Gastrocnemius medialis (tissue), 4 donors: ENCODE measurements around the gene CCBE1. TPM values are rescaled to one million over a fixed set of nuclear protein-coding genes. Genes with fewer than 3 reads are reported as not detected.

ENCODE experiments used
- ATAC-seq, 2 donors: fragments of 150-250 bp; one replicate each; pipeline ENCODE4 v1.9.1; 2016
- DNase-seq, 2 donors: peaks; one replicate each; pipeline ENCODE4 v3.0.0-alpha.2; 2019
- H3K27ac ChIP-seq, 4 donors: fragments of 200-600 bp; sonication (generic); 1 replicate in 1 of 4; 2 replicates in 3 of 4; pipeline ENCODE4 v1.5.1; 2016 to 2018; ENCODE audit warnings: mild to moderate bottlenecking in 2 of 4, moderate library complexity in 1 of 4
- H3K27me3 ChIP-seq, 3 donors: fragments of 200-600 bp; sonication (generic) in 2 of 3; 1 replicate in 1 of 3; 2 replicates in 2 of 3; pipeline versions ENCODE4 v1.5.1 to v1.6.0; 2016 to 2019; ENCODE audit warnings: mild to moderate bottlenecking in 1 of 3, moderate library complexity in 1 of 3
- H3K36me3 ChIP-seq, 2 donors: fragments of 200-600 bp; sonication (generic) in 1 of 2; one replicate each; pipeline ENCODE4 v1.5.1; 2017 to 2018
- H3K4me1 ChIP-seq, 2 donors: fragments of 200-600 bp; sonication (generic) in 1 of 2; one replicate each; pipeline ENCODE4 v1.5.1; 2016 to 2017; ENCODE audit warnings: mild to moderate bottlenecking in 2 of 2
- H3K4me3 ChIP-seq, 4 donors: fragments of 200-600 bp; sonication (generic) in 3 of 4; 1 replicate in 1 of 4; 2 replicates in 3 of 4; pipeline ENCODE4 v1.5.1; 2016 to 2019; ENCODE audit warnings: mild to moderate bottlenecking in 2 of 4
- H3K9me3 ChIP-seq, 3 donors: fragments of 200-600 bp; sonication (generic) in 2 of 3; 1 replicate in 1 of 3; 2 replicates in 2 of 3; pipeline ENCODE4 v1.5.1; 2016 to 2019
- CTCF ChIP-seq, 5 experiments: fragments of 450-650 bp in 3 of 5; fragments of 200-600 bp in 2 of 5; sonication (generic) in 2 of 5; IDR thresholded peaks in 4 of 5; conservative IDR thresholded peaks in 1 of 5; 1 replicate in 4 of 5; 2 replicates in 1 of 5; pipeline ENCODE4 v1.5.1; 2016 to 2019; ENCODE audit warnings: antibody characterized with exemption in 5 of 5, mild to moderate bottlenecking in 3 of 5, moderate library complexity in 3 of 5
- POLR2A ChIP-seq, 2 donors: fragments of 450-650 bp; IDR thresholded peaks; one replicate each; pipeline ENCODE4 v1.6.1; 2017; ENCODE audit warnings: antibody characterized with exemption in 2 of 2, mild to moderate bottlenecking in 2 of 2, moderate library complexity in 2 of 2
- in situ Hi-C, 4 donors: fragments of 200-750 bp; cut with MboI; loops; one replicate each; pipeline versions ENCODE4 v1.15.0 to v1.8.0; 2017; ENCODE audit warnings: low sequenced_read_pairs in 4 of 4
- intact Hi-C: fragments of 100-400 bp; cut with DNase I; formaldehyde crosslinking; loops from one replicate; pipeline ENCODE4 v1.15.1; 2023; ENCODE audit warnings: low total_unique reads
- total RNA-seq, 4 donors: library from RNA; depleted of rRNA; stranded (reverse); fragments of >200 nt; gene quantifications; one replicate each; pipeline versions ENCODE4 v1.1.0 to v1.2.3, GENCODE V29; 2016

Gene CCBE1
- total RNA-seq, 4 donors from 2014 or later: 0.44 to 2.7 (median 1.3) TPM

DNA sequence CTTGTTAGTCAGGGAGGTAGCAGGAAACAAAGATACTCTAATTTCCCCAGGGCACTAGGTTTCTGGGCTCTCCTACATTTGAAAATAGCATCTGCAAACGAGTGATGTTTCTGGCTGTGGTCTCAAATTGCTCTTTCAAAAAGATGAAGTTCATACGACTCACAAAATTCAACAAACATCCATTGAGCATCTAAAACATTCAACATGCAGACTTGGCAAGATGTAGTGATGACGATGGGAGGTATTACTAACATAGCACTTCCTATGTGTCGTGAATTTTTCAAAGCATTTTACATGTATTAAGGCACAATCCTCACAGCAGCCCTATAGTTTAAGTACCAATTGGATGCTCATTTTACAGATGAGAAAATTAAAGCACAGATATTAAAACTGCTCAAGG lies 5.2 kb downstream of the CCBE1 start:
- H3K9me3 ChIP-seq: no peaks in the 10 kb centered on the region
- peaks cover 0 to 3% of the 10 kb centered on the region in 2 donors for H3K4me1 ChIP-seq
- intact Hi-C loops (no loop called here), in situ Hi-C loops (loop anchor here in 1 of 4 donors (25.0 kb wide), 1 partner anchor 95 kb away; no protein-coding TSS in a partner anchor)
- H3K27ac ChIP-seq: no peak overlapping the region
- no peak for TF ChIP-seq POLR2A (IDR thresholded peaks at IDR 0.05)
- no peak for TF ChIP-seq CTCF (IDR thresholded peaks at IDR 0.05 in 4 of 5, conservative IDR thresholded peaks at IDR 0.05 in 1 of 5)
- no peak overlapping the region for H3K4me3 ChIP-seq
- H3K27me3 ChIP-seq: peaks cover 16 to 20% (median 17%) of the 10 kb centered on the region in 3 donors
- ATAC-seq (no peak), DNase-seq (no peak)
- no peaks in the 10 kb centered on the region for H3K36me3 ChIP-seq

GRCh38 chr18:59690996-59691395 lies 6.2 kb downstream of the CCBE1 start:
- H3K36me3 ChIP-seq: no peaks in the 10 kb centered on the region
- no peak overlapping the region for H3K27ac ChIP-seq
- TF ChIP-seq CTCF (IDR thresholded peaks at IDR 0.05 in 4 of 5, conservative IDR thresholded peaks at IDR 0.05 in 1 of 5): no peak
- no peak for TF ChIP-seq POLR2A (IDR thresholded peaks at IDR 0.05)
- ATAC-seq: no peak
- DNase-seq: no peak
- in situ Hi-C loops: loop anchor here in 1 of 4 donors (25.0 kb wide), 1 partner anchor 96 kb away; no protein-coding TSS in a partner anchor
- no peaks in the 10 kb centered on the region for H3K4me1 ChIP-seq
- no peak overlapping the region for H3K4me3 ChIP-seq
- H3K9me3 ChIP-seq: no peaks in the 10 kb centered on the region
- H3K27me3 ChIP-seq: peaks cover 6 to 10% (median 9%) of the 10 kb centered on the region in 3 donors
- intact Hi-C loops: no loop called here

DNA sequence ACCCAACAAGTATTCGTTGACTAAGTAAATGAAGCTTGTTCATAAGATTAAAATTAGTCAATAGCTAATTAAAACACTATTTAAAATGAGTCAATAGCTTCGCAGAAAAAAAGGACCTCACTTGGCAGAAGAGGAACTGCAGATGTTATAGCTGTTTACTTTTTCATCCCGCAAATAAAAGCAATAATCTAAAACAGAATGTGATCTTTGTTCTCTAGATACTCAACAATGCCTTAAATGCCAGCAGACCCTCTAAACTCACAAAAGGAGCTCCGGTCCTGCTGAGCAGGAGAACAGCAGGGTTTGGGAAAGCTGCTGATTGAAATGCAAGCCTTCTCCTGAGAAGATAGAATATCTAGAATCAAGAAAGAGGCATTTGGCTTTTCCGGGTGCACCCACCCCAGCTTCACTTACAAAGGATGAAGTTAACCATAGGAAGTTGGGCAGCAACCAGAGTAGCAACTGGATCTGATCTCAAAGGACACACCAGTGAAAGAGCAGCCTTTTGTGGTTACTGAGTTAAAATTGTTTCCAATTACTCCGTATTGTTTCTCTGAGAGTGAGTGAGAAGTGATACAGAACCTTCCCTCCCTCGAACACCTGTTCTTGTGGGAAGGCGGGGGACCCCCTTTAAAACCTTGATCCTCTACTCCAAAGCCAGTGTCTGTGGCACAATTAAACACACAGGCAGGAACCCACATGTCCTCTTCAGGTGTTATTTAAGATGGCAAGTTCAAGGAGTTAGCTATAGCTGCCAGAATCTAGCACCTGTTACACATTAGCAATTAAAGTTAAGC lies 6.8 kb downstream of the CCBE1 start:
- no peak for ATAC-seq
- TF ChIP-seq CTCF (IDR thresholded peaks at IDR 0.05 in 4 of 5, conservative IDR thresholded peaks at IDR 0.05 in 1 of 5) (no peak), POLR2A (IDR thresholded peaks at IDR 0.05) (no peak)
- no peaks in the 10 kb centered on the region for H3K36me3 ChIP-seq
- in situ Hi-C loops: loop anchor here in 1 of 4 donors (25.0 kb wide), 1 partner anchor 97 kb away; no protein-coding TSS in a partner anchor
- H3K27me3 ChIP-seq: peaks cover 3 to 4% (median 4%) of the 10 kb centered on the region in 3 donors
- no peak for DNase-seq
- intact Hi-C loops: no loop called here
- no peak overlapping the region for H3K27ac ChIP-seq
- no peak overlapping the region for H3K4me3 ChIP-seq
- no peaks in the 10 kb centered on the region for H3K4me1 ChIP-seq
- H3K9me3 ChIP-seq: no peaks in the 10 kb centered on the region

DNA sequence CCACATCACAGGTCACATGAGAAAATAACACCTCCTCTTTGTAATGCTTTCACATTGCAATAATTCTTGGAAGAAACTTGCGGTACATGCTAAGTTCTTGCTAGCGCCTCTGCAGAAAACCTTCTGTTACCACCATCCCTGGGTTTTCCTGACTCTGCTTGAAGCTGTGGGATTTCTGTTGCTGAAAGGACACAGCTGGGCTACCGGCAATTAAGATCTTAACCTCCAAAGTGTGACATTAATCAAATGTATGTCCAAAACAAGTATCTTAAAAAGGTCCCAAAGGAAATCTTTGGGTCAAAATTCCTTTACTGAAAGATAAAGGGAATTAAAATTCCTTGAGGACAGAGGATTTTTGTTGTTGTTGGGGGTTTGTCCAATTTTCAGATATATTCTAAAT lies 7.5 kb downstream of the CCBE1 start:
- Histone ChIP-seq H3K36me3 (no peaks in the 10 kb centered on the region), H3K27ac (no peak overlapping the region), H3K4me3 (no peak overlapping the region), H3K9me3 (no peaks in the 10 kb centered on the region), H3K4me1 (no peaks in the 10 kb centered on the region), H3K27me3 (no peaks in the 10 kb centered on the region)
- intact Hi-C loops (no loop called here), in situ Hi-C loops (loop anchor here in 1 of 4 donors (25.0 kb wide), 1 partner anchor 98 kb away; no protein-coding TSS in a partner anchor)
- no peak for ATAC-seq
- no peak for DNase-seq
- no peak for TF ChIP-seq POLR2A (IDR thresholded peaks at IDR 0.05)
- TF ChIP-seq CTCF (IDR thresholded peaks at IDR 0.05 in 4 of 5, conservative IDR thresholded peaks at IDR 0.05 in 1 of 5): no peak
